HCT116 (cell line): ENCODE results near the gene HOMER2. TPM values are rescaled to one million over a fixed set of nuclear protein-coding genes. Genes with fewer than 3 reads are reported as not detected.

Source experiments
- ATAC-seq: fragments of 200-7000 bp; cut with Tn5 transposase; 2 replicates; pipeline ENCODE4 v1.9.1; 2020; ENCODE audit warnings: mild to moderate bottlenecking, moderate library complexity
- BruUV-seq: library from RNA; stranded (reverse); fragments of 400-500 nt; replicated peaks from 2 replicates; lab custom pipeline; 2021; lab: Mats Ljungman, UMichigan
- CTCF ChIA-PET: fragments of 300-600 bp; sonication (Branson Sonifier 250); formaldehyde crosslinking; loops from one replicate; lab custom pipeline; 2021; ENCODE audit warnings: antibody characterized with exemption; lab: Charles Lee
- POLR2A ChIA-PET: fragments of 300-600, 350-600 bp; sonication (Branson Sonifier 250); formaldehyde crosslinking; loops from one replicate; lab custom pipeline; 2021; ENCODE audit warnings: antibody characterized with exemption; lab: Charles Lee
- RAD21 ChIA-PET, 2 experiments: fragments of 300-600 bp; sonication (Branson Sonifier 250); formaldehyde crosslinking; loops; one replicate each; lab custom pipeline; 2023; ENCODE audit warnings: low total read pairs in 2 of 2; ENCODE audit not compliant: uncharacterized antibody in 2 of 2, unreplicated experiment in 2 of 2, low non-redundant PET in 1 of 2; lab: Charles Lee
- DNase-seq: peaks from one replicate; pipeline ENCODE4 v3.0.0-alpha.2; 2010; ENCODE audit warnings: low read depth, low spot score
- H2AFZ ChIP-seq: fragments of 200-600 bp; shearing (Covaris generic), sonication (generic); 2 replicates; pipeline ENCODE4 v1.6.1; 2017; ENCODE audit warnings: low read depth, mixed run types, mixed read lengths, antibody characterized with exemption, low read length; ENCODE audit not compliant: poor library complexity, severe bottlenecking
- H3K27ac ChIP-seq: 2 replicates; pipeline ENCODE4 v1.5.1; 2012; ENCODE audit warnings: low read depth, low read length
- H3K27me3 ChIP-seq: fragments of 200-600 bp; sonication (generic); 2 replicates; pipeline ENCODE4 v1.6.1; 2016; ENCODE audit warnings: mixed run types, low read length, mixed read lengths; ENCODE audit not compliant: insufficient read depth
- H3K36me3 ChIP-seq, 2 experiments: fragments of 200-500 bp in 1 of 2; fragments of 200-600 bp in 1 of 2; sonication (Bioruptor generic) in 1 of 2; sonication (generic) in 1 of 2; 2 replicates each; pipeline versions ENCODE4 v1.5.1 to v1.6.1; 2014 to 2016; ENCODE audit warnings: low read length in 2 of 2, inconsistent platforms in 1 of 2, mixed read lengths in 1 of 2, mixed run types in 1 of 2; ENCODE audit not compliant: insufficient read depth in 2 of 2, control insufficient read depth in 1 of 2
- H3K4me1 ChIP-seq, 2 experiments: fragments of 200-600 bp in 1 of 2; sonication (generic) in 1 of 2; 2 replicates each; pipeline versions ENCODE4 v1.5.1 to v1.6.1; 2012 to 2017; ENCODE audit warnings: low read length in 2 of 2, inconsistent platforms in 1 of 2, mild to moderate bottlenecking in 1 of 2, mixed read lengths in 1 of 2, mixed run types in 1 of 2, moderate library complexity in 1 of 2; ENCODE audit not compliant: insufficient read depth in 2 of 2, control insufficient read depth in 1 of 2
- H3K4me2 ChIP-seq: fragments of 200-600 bp; sonication (generic); 2 replicates; pipeline ENCODE4 v1.6.1; 2017; ENCODE audit warnings: mixed run types, low read length, mixed read lengths
- H3K4me3 ChIP-seq, 2 experiments: fragments of 200-600 bp in 1 of 2; sonication (generic) in 1 of 2; replicated peaks in 1 of 2; 2 replicates each; pipeline ENCODE4 v1.5.1; 2011 to 2016; ENCODE audit warnings: low read length in 2 of 2, control low read depth in 1 of 2, low read depth in 1 of 2, mild to moderate bottlenecking in 1 of 2, mixed read lengths in 1 of 2, mixed run types in 1 of 2
- H3K79me2 ChIP-seq: fragments of 200-600 bp; sonication (generic); 2 replicates; pipeline ENCODE4 v1.6.1; 2017; ENCODE audit warnings: mild to moderate bottlenecking, mixed run types, low read length, moderate library complexity, mixed read lengths; ENCODE audit not compliant: insufficient read depth
- H3K9ac ChIP-seq: fragments of 200-600 bp; sonication (generic); 2 replicates; pipeline ENCODE4 v1.6.1; 2016; ENCODE audit warnings: low read length, mixed read lengths
- H3K9me2 ChIP-seq: fragments of 200-600 bp; sonication (generic), shearing (Covaris generic); 2 replicates; pipeline ENCODE4 v1.6.1; 2017; ENCODE audit warnings: mixed run types, mild to moderate bottlenecking, moderate library complexity; ENCODE audit not compliant: insufficient read depth
- H3K9me3 ChIP-seq, 2 experiments: fragments of 200-500 bp in 1 of 2; fragments of 200-600 bp in 1 of 2; sonication (Bioruptor generic) in 1 of 2; sonication (generic) in 1 of 2; 2 replicates each; pipeline ENCODE4 v1.6.1; 2014 to 2017; ENCODE audit warnings: low read length in 2 of 2, mixed read lengths in 2 of 2, inconsistent platforms in 1 of 2, low read depth in 1 of 2, mild to moderate bottlenecking in 1 of 2, mixed run types in 1 of 2, moderate library complexity in 1 of 2; ENCODE audit not compliant: control insufficient read depth in 1 of 2, insufficient read depth in 1 of 2
- H4K20me1 ChIP-seq: fragments of 200-600 bp; sonication (generic), shearing (Covaris generic); 2 replicates; pipeline ENCODE4 v1.6.1; 2017; ENCODE audit warnings: mixed run types, mild to moderate bottlenecking, moderate library complexity; ENCODE audit not compliant: insufficient read depth
- ATF3 ChIP-seq: IDR thresholded peaks from 2 replicates; pipeline ENCODE4 v1.6.1; 2012
- CBX3 ChIP-seq: IDR thresholded peaks from 2 replicates; pipeline ENCODE4 v1.6.1; 2012; ENCODE audit warnings: low read depth
- EGR1 ChIP-seq: IDR thresholded peaks from 2 replicates; pipeline ENCODE4 v1.6.1; 2012; ENCODE audit warnings: low read depth
- EZH2phosphoT487 ChIP-seq: fragments of 200-600 bp; IDR thresholded peaks from 2 replicates; pipeline ENCODE4 v1.6.1; 2018; ENCODE audit warnings: antibody characterized with exemption, borderline replicate concordance
- FOSL1 ChIP-seq: IDR thresholded peaks from 2 replicates; pipeline ENCODE4 v1.6.1; 2012; ENCODE audit warnings: low read depth
- JUND ChIP-seq: IDR thresholded peaks from 2 replicates; pipeline ENCODE4 v1.6.1; 2012
- POLR2AphosphoS5 ChIP-seq: IDR thresholded peaks from 2 replicates; pipeline ENCODE4 v1.6.1; 2011; ENCODE audit warnings: mild to moderate bottlenecking, low read depth, low read length, moderate library complexity
- REST ChIP-seq: IDR thresholded peaks from 2 replicates; pipeline ENCODE4 v1.6.1; 2012; ENCODE audit warnings: low read depth
- SIN3A ChIP-seq: IDR thresholded peaks from 2 replicates; pipeline ENCODE4 v1.6.1; 2012; ENCODE audit warnings: low read depth
- TCF7L2 ChIP-seq: IDR thresholded peaks from 2 replicates; pipeline ENCODE4 v1.7.0; 2011; ENCODE audit warnings: borderline replicate concordance, inconsistent platforms; ENCODE audit not compliant: insufficient read depth, insufficient read length; ENCODE audit errors: extremely low read depth
- ZNF274 ChIP-seq: fragments of 200-500 bp; sonication (Bioruptor generic); IDR thresholded peaks from 2 replicates; pipeline ENCODE4 v1.6.1; 2014; ENCODE audit warnings: mild to moderate bottlenecking, low read depth, low read length, inconsistent platforms
- intact Hi-C: fragments of 100-400 bp; cut with micrococcal nuclease; formaldehyde crosslinking; loops from 2 replicates; pipeline ENCODE4 v1.10.0; 2022
- total RNA-seq: library from RNA; stranded (reverse); gene quantifications from one replicate; pipeline ENCODE4 v1.2.1, GENCODE V29; 2021; ENCODE audit not compliant: unreplicated experiment

The HOMER2 gene
- total RNA-seq, 1 experiment from 2014 or later, result 3.9 TPM

GRCh38 chr15:82963471-82964341 is 11.2 kb upstream of the HOMER2 start (continued):
- TF ChIP-seq EGR1 (no peak), ATF3 (no peak), SIN3A (no peak), REST (no peak), FOSL1 (no peak)

- Histone ChIP-seq H3K79me2 (no peaks in the 10 kb centered on the region), H2AFZ (no peak overlapping the region), H3K4me2 (no peak overlapping the region), H3K9ac (no peak overlapping the region), H3K4me3 (no peak overlapping the region), H3K4me1 (no peaks in the 10 kb centered on the region), H3K27ac (no peak overlapping the region), H3K9me2 (no peaks in the 10 kb centered on the region), H4K20me1 (no peaks in the 10 kb centered on the region), H3K9me3 (no peaks in the 10 kb centered on the region), H3K36me3 (no peaks in the 10 kb centered on the region), H3K27me3 (no peaks in the 10 kb centered on the region)
- ChIA-PET POLR2A (no interaction called here), CTCF (no interaction called here), RAD21 (no interaction called here)
- ATAC-seq, result no peak
- BruUV-seq, result no TSS peak
- no peak for DNase-seq
- TF ChIP-seq CBX3 (no peak), ZNF274 (no peak), EZH2phosphoT487 (no peak), POLR2AphosphoS5 (no peak), ATF3 (no peak), TCF7L2 (no peak), JUND (no peak)
- intact Hi-C loops, result no loop called here
These were observed 8.2 kb upstream of the HOMER2 start for GRCh38 chr15:82960766-82961165.
